SH-SY5Y (cell line): ENCODE measurements around the gene MYLK.
A peak's percentile ranks its signal among the peaks of the same experiment; 100 is the strongest.

Experiments used
- GATA2 ChIP-seq: IDR thresholded peaks from 2 replicates; pipeline ENCODE4 v1.6.1; 2011; ENCODE audit warnings: mild to moderate bottlenecking, low read depth, low read length
- GATA3 ChIP-seq: IDR thresholded peaks from 2 replicates; pipeline ENCODE4 v1.6.1; 2011; ENCODE audit warnings: low read depth, mild to moderate bottlenecking, low read length, moderate library complexity

MYLK gene

DNA sequence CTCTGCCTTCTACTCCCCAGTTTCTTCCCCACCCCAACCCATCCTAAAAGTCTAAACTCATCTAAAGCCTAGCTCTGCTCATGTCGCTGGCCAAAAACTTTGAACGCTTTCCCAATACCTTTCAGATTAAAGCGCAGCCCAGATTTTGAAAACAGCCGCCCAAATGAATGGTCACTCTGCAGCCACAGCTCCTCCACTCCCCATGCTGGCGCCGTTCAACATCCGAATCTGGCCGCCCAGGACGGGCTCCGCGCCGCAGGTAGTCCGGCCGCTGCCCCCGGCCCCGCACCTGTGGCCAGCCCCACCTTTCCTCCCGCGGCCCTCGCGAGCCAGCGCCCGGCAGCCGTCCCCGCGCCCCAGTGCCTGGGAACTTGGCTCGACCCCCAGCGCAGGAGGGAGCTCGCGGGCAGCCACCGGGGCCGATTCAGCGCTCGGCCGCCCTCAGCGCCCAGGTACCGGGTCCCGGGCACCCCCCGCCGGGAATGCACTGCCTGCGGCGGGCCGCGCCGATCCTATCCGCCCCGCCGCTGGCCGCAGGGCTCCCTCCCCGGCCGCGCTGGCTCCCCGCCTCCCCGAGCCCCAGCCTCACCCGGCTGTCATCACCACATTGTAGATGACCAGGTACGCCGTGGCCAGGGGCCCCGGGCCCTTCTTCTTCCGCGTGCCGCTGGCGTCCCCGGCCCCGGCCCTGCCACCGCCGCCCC, 299.7 kb downstream of the MYLK start:
- no peak for TF ChIP-seq GATA3
- no peak for TF ChIP-seq GATA2

DNA sequence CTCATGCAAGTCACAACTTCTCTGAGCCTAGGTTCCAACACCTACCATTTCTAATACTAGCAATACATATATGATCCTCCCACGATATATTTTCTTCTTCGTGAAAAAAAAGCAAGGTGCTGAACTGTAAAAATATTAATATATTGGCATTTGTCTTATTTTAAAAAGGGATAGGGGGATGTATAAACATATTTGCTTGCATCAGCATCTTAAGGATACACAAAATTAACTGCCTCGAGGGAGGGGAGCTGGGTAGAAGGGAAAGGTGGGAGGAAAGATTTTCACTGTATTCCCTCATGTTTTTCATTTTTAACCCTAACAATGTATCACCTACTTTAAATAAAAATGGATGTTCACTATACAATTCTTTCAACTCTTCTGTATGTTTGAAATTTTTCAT, 300.6 kb downstream of the MYLK start:
- TF ChIP-seq GATA2 = no peak
- no peak for TF ChIP-seq GATA3

DNA sequence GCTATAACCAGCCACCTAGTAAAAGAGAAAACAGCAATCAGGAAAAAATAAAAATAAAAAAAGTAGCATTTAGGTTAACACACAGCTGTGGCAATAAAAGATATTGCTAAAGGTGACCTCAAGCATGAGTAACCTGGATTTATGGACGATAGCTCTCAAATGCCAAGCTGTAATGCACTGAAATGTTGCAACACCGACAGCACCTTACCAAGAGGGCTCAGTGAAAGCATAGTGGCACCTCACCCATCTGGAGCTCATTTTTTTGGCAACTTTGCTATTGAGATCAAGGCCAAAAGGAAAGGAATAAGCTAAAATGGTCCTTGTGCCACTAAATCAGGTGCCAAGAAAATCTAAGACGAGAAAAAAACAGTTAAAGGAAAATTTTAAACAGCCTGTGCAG, 301.8 kb downstream of the MYLK start:
- TF ChIP-seq GATA3 = no peak
- TF ChIP-seq GATA2 = no peak

DNA sequence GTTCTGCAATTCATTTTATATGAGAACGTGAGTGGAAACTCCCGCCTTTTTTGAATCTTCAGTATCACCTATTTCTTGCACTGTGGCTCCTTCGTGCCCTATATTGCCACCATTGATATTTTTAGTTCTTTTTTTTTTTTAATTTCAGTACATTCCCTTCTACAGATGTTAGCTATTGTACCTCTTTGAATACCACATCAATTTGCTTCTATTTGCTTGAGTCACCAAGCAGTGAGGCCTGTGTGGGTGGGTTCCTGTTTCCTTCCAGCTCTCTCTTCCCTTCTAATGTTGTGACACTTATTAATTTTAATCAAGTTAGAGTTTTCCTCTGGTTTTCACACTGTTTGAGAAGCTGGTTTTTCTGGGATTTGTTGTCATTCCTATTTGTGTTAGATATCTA, 308.0 kb downstream of the MYLK start:
- no peak for TF ChIP-seq GATA3
- TF ChIP-seq GATA2 = no peak

DNA sequence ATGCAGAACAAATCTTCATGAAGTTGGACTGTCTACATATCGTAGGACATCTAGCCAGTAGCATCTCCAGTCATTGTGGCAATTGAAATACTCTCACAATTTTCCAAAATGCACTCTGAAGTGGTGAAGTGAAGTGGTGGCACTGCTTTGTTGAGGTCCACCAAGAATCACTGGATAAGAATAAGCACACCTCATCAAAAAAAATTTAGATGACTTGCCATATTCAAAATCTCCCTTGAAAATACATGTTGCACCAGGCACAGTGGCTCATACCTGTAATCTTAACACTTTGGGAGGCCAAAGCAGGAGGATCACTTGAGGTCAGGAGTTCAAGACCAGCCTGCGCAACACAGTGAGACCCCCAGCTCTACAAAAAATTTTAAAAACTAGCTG, 312.2 kb downstream of the MYLK start:
- TF ChIP-seq GATA2 (no peak), GATA3 (no peak)

DNA sequence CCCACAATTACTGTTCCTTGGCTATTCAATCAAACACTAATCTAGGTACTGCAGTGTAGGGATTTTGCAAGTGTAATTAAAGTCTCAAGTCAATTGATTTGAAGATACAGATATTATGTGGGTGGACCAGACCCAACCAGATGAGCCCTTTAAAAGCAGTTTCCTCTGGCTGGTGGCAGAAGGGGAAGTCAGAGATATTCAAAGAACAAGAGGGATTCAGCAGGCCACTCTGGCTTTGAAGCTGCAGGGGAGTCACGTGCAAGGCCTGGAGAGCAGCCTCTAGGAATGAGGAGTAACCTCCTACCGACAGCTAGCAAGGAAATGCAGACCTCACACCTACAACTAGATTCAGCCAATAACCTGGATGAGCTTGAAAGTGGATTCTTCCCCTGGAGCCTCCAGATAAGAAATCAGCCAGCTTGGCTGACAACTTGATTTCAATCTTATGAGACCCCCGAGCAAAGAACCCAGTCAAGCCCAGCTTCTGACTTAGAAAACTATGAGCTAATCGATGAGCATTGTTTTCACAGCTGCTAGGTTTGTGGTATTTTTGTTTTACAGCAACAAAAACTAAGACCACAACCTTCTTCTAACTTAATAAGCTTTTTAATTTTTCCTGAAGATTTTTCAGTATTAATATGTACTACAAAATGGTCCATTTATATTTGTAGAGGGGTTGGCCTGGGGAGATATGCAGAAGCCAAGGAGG, 312.7 kb downstream of the MYLK start:
- no peak for TF ChIP-seq GATA3
- TF ChIP-seq GATA2 = no peak

DNA sequence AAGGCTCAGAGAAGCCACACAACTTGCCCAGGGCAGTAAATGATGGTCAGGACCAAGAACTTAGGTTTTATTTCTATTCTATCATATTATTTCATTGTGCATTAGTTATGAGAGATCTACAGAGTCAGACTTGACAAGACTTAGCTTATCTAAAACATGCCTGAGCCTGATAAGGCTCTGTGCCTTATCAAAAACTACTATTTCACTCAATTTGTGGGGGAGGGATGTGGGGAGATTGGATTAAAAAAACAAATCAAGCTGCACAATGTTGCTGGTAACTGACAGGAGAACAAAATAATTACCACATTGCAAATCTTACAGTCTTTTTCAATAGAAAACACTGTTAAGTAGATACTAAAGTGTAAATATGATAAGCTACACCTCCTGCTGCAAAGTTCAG, 315.3 kb downstream of the MYLK start:
- TF ChIP-seq GATA3 (peak; percentile 63), GATA2 (peak; percentile 66; the same call in 1 of the 2 replicates)

DNA sequence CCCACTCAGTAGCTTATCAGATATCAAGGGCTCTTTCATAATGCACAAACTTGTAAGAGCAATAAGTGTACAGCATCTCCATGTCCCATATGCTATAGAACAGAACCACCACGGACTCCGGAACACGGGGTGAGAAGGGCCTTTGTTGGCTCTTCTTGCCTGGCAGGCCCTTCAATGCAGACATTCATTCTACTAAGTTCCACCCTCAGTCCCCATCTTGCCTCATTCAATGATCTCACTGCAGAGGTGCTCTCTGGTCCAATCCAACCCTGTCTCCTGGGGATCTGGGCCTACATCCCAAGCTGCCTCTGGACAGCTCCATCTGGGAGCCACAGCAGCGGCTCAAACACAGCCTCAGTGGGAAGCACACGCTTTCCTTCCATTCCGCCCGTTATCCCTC, 316.1 kb downstream of the MYLK start:
- TF ChIP-seq GATA2 = no peak
- no peak for TF ChIP-seq GATA3

DNA sequence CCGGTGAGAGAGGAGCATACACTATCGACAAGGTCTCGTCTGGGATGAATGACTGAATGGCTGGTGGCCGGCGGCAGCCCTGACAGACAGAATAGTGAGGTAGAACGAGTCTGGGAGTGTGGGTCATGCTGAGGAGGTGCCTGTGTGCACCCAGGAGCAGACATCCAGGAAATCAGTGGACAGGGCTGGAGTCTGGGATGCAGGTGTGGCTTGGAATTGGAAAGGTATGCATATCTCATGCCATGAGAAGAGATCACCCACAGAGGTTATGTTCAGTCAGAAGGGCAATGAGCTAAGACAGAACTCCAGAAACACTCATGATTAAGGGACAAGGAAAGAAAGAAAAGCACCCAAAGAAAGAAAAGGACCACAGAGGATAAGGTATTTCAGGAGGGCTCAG, 320.1 kb downstream of the MYLK start:
- no peak for TF ChIP-seq GATA3
- no peak for TF ChIP-seq GATA2

DNA sequence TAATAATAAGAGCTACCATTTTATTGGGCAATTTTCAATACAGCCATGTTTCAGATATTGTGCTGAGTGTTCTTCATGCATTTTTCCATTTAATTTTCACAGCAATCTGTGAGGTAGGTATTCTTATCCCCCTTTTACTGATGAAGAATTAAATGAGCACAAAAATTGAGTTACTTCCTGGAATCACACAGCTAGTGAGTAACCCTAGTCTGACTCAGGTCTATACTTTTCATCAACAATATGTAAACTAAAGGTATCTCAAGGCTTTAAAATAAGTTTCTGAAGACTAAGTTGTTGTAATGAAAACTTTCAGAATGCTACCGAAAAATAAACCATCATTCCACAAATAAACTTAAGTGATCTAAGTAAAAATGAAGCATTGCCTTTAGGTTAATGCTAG, 321.6 kb downstream of the MYLK start:
- TF ChIP-seq GATA2 (no peak), GATA3 (no peak)

DNA sequence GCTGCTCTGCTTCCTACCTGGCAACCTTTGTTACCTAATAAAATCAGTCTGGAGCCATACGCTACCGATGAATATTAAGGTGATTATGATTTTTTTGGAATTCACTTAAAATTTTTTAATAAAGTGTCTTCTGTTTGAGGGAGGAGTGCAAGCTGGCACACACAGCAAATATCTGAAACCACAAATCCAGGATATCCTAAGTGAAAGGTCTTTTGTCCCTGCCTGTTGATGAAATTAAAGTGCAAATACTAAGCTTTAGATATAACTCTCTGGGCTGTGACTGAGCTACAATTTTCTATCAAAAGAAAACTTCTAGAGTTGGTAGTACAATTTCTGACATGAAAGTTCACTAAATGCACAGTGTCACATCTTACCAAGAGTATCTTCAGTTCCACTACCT, 322.9 kb downstream of the MYLK start:
- TF ChIP-seq GATA2 (no peak), GATA3 (no peak)
